GM12878 (cell line): ENCODE results near the gene MYO3B. TPM values are rescaled to one million over a fixed set of nuclear protein-coding genes. Genes with fewer than 3 reads are reported as not detected.

Experiments
- ATF3 ChIP-seq: IDR thresholded peaks from 2 replicates; pipeline ENCODE4 v1.6.1; 2011; ENCODE audit warnings: low read depth, mild to moderate bottlenecking, low read length, moderate library complexity, borderline replicate concordance; ENCODE audit errors: extremely low read depth
- CREM ChIP-seq: IDR thresholded peaks from 2 replicates; pipeline ENCODE4 v1.6.1; 2014; ENCODE audit warnings: antibody characterized with exemption, low read depth
- E2F4 ChIP-seq: IDR thresholded peaks from 2 replicates; pipeline ENCODE4 v1.6.1; 2012; ENCODE audit warnings: low read depth, low read length, improper control_type of control experiment
- IKZF1 ChIP-seq: fragments of 450-650 bp; conservative IDR thresholded peaks from 2 replicates; pipeline ENCODE4 v1.6.1; 2017; ENCODE audit warnings: antibody characterized with exemption, mild to moderate bottlenecking
- PML ChIP-seq: IDR thresholded peaks from 2 replicates; pipeline ENCODE4 v1.6.1; 2012; ENCODE audit warnings: low read length, inconsistent platforms
- SMC3 ChIP-seq: IDR thresholded peaks from 2 replicates; pipeline ENCODE4 v1.6.1; 2011; ENCODE audit warnings: low read length, improper control_type of control experiment, borderline replicate concordance
- TAF1 ChIP-seq: IDR thresholded peaks from 2 replicates; pipeline ENCODE4 v1.6.1; 2011; ENCODE audit warnings: mild to moderate bottlenecking, low read depth, low read length, borderline replicate concordance
- TCF3 ChIP-seq: IDR thresholded peaks from 2 replicates; pipeline ENCODE4 v1.6.1; 2012; ENCODE audit warnings: low read depth, mild to moderate bottlenecking, low read length, borderline replicate concordance; ENCODE audit not compliant: insufficient read depth
- ZBTB11 ChIP-seq: fragments of 450-650 bp; formaldehyde crosslinking; IDR thresholded peaks from 2 replicates; pipeline ENCODE4 v1.5.0; 2022; ENCODE audit warnings: mild to moderate bottlenecking, missing genetic modification characterization
- polyA plus RNA-seq, 11 experiments: library from polyadenylated mRNA; depleted of rRNA in 4 of 11; unstranded in 6 of 11; stranded (reverse) in 5 of 11; fragments of >200 nt; fragmentation: Nextera tagmentation in 4 of 11; fragmentation: Illumina TruSeq in 1 of 11; extraction: Ambion mirVana in 4 of 11; extraction: Trizol in 1 of 11; gene quantifications; 1 replicate in 1 of 11; 2 replicates in 10 of 11; pipeline versions ENCODE4 v1.2.1 to v1.2.3, GENCODE V29; 2011 to 2016; ENCODE audit warnings: inconsistent platforms in 2 of 11, missing spikeins in 2 of 11, low read depth in 1 of 11
- total RNA-seq, 4 experiments: library from RNA; depleted of rRNA in 3 of 4; stranded (reverse); fragments of >200 nt in 3 of 4; fragmentation: Illumina TruSeq in 1 of 4; extraction: Trizol in 1 of 4; gene quantifications; 2 replicates each; pipeline versions ENCODE4 v1.2.1 to v1.2.3, GENCODE V29; 2013 to 2021

The MYO3B gene
- total and polyA plus RNA-seq, 10 of the 15 experiments (the other 5 are each of a cell fraction or from before 2014, with no cell fraction given), result 1.1 to 7.1 (median 2.1) TPM

- TF ChIP-seq ZBTB11, result no peak
- no peak for TF ChIP-seq ATF3
- no peak for TF ChIP-seq CREM
- TF ChIP-seq SMC3, result no peak
- TF ChIP-seq IKZF1, result no peak
- no peak for TF ChIP-seq TAF1
- no peak for TF ChIP-seq E2F4
- no peak for TF ChIP-seq TCF3
- TF ChIP-seq PML, result no peak
Measured at GRCh38 chr2:170393861-170394498, 216.0 kb downstream of the MYO3B start (continued).
